Measurements from ENCODE around the gene SPRED2.

DNA sequence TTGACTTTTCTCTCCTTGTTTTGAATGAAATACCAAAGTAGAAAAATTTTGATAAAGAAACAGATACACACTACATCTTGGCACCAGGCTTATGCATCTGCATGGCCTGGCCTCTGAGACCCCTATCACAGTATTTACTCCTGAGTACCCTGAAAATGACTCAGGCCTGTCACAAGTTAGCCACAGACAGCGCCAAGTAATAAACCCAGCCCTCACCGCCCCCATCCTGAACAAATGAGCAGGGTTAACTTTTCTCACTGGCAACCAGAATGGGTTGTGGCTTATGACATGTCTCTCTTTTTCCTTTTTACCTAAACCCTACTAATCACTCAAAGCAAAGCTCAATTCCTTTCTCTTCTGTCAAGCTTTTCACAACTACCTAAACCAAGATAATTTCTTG is 35.3 kb downstream of the SPRED2 start:
- TF ChIP-seq, protein P1, sequence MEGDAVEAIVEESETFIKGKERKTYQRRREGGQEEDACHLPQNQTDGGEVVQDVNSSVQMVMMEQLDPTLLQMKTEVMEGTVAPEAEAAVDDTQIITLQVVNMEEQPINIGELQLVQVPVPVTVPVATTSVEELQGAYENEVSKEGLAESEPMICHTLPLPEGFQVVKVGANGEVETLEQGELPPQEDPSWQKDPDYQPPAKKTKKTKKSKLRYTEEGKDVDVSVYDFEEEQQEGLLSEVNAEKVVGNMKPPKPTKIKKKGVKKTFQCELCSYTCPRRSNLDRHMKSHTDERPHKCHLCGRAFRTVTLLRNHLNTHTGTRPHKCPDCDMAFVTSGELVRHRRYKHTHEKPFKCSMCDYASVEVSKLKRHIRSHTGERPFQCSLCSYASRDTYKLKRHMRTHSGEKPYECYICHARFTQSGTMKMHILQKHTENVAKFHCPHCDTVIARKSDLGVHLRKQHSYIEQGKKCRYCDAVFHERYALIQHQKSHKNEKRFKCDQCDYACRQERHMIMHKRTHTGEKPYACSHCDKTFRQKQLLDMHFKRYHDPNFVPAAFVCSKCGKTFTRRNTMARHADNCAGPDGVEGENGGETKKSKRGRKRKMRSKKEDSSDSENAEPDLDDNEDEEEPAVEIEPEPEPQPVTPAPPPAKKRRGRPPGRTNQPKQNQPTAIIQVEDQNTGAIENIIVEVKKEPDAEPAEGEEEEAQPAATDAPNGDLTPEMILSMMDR (IDR thresholded peaks at IDR 0.05; ENCODE audit: low read depth, low read length), result no peak
- no peak for TF ChIP-seq POLR2A (IDR thresholded peaks at IDR 0.05; ENCODE audit: extremely low read depth, insufficient read length)
- TF ChIP-seq MYC (IDR thresholded peaks at IDR 0.05; ENCODE audit: low read depth, low read length), result no peak
- TF ChIP-seq, protein P2, sequence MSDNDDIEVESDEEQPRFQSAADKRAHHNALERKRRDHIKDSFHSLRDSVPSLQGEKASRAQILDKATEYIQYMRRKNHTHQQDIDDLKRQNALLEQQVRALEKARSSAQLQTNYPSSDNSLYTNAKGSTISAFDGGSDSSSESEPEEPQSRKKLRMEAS (IDR thresholded peaks at IDR 0.05; ENCODE audit: low read depth, low read length), result no peak
